Measurements from ENCODE around the gene LAMP2.

GRCh38 chrX:120419463-120419862 lies 49.6 kb downstream of the LAMP2 start:
- TF ChIP-seq POLR2A (IDR thresholded peaks at IDR 0.05; ENCODE audit: low read depth, low read length), result no peak
- TF ChIP-seq CTCF (IDR thresholded peaks at IDR 0.05; ENCODE audit: extremely low read depth in 1 of 2, insufficient read depth in 1 of 2, low read depth in 1 of 2, low read length in 2 of 2), result no peak
- no peak for TF ChIP-seq POLR2AphosphoS5 (IDR thresholded peaks at IDR 0.05; ENCODE audit: insufficient read depth, low read depth, low read length)
- no peak for TF ChIP-seq JUN (IDR thresholded peaks at IDR 0.05; ENCODE audit: borderline replicate concordance, insufficient read depth, insufficient read length, low read depth)
- TF ChIP-seq EZH2 (IDR thresholded peaks at IDR 0.05; ENCODE audit: borderline replicate concordance, low read depth, low read length, severe bottlenecking), result no peak
- no peak for TF ChIP-seq MYC (IDR thresholded peaks at IDR 0.05; ENCODE audit: low read depth, low read length)
- TF ChIP-seq MAX (IDR thresholded peaks at IDR 0.05; ENCODE audit: insufficient read depth, insufficient read length), result no peak
- TF ChIP-seq FOS (IDR thresholded peaks at IDR 0.05; ENCODE audit: borderline replicate concordance, insufficient read depth, low read length), result no peak
- TF ChIP-seq GATA2 (IDR thresholded peaks at IDR 0.05; ENCODE audit: insufficient read depth, insufficient read length, low read depth, low read length), result no peak

Measured in endothelial cell of umbilical vein (primary cell).